IMR-90 (cell line): ENCODE data around the gene IL16. TPM values are rescaled to one million over a fixed set of nuclear protein-coding genes. Genes with fewer than 3 reads are reported as not detected.
A peak's percentile ranks its signal among the peaks of the same experiment; 100 is the strongest.

Experiments
- ATAC-seq: fragments of 200-7000 bp; cut with Tn5 transposase; 2 replicates; pipeline ENCODE4 v1.9.1; 2020; ENCODE audit warnings: low read depth, mild to moderate bottlenecking, moderate library complexity
- BruUV-seq: library from RNA; stranded (reverse); fragments of 400-500 nt; replicated peaks from 2 replicates; lab custom pipeline; 2021; lab: Mats Ljungman, UMichigan
- CTCF ChIA-PET: fragments of 300-600 bp; formaldehyde crosslinking; extraction: SDS; loops from one replicate; lab custom pipeline; 2021; ENCODE audit warnings: antibody characterized with exemption; lab: Yijun Ruan, JAX
- POLR2A ChIA-PET: fragments of 300-600 bp; sonication (Branson Sonifier 250); formaldehyde crosslinking; loops from one replicate; lab custom pipeline; 2022; ENCODE audit warnings: antibody characterized with exemption; ENCODE audit not compliant: unreplicated experiment; lab: Charles Lee
- DNase-seq: peaks from one replicate; pipeline ENCODE4 v3.0.0; 2013
- H2AFZ ChIP-seq: replicated peaks from 2 replicates; pipeline ENCODE3; 2013; ENCODE audit warnings: low read length, mild to moderate bottlenecking; ENCODE audit not compliant: poor library complexity
- H2AK5ac ChIP-seq: 2 replicates; pipeline ENCODE4 v1.6.1; 2013; ENCODE audit warnings: low read depth, low read length, inconsistent platforms
- H2AK9ac ChIP-seq: replicated peaks from 2 replicates; pipeline ENCODE3; 2013; ENCODE audit warnings: mild to moderate bottlenecking, low read depth, low read length, moderate library complexity; ENCODE audit not compliant: poor library complexity
- H2BK120ac ChIP-seq: 2 replicates; pipeline ENCODE4 v1.6.1; 2013; ENCODE audit warnings: low read depth, low read length, inconsistent platforms
- H2BK15ac ChIP-seq: 3 replicates; pipeline ENCODE4 v1.6.1; 2013; ENCODE audit warnings: low read depth, low read length, inconsistent platforms
- H2BK20ac ChIP-seq: 2 replicates; pipeline ENCODE4 v1.6.1; 2013; ENCODE audit warnings: low read depth, mild to moderate bottlenecking, inconsistent platforms, low read length, moderate library complexity
- H2BK5ac ChIP-seq: 2 replicates; pipeline ENCODE4 v1.6.1; 2013; ENCODE audit warnings: mild to moderate bottlenecking, low read depth, low read length, inconsistent platforms; ENCODE audit not compliant: poor library complexity, severe bottlenecking
- H3K14ac ChIP-seq: replicated peaks from 2 replicates; pipeline ENCODE4 v1.6.1; 2013; ENCODE audit warnings: low read depth, low read length, inconsistent platforms
- H3K18ac ChIP-seq: 2 replicates; pipeline ENCODE4 v1.6.1; 2013; ENCODE audit warnings: low read depth, low read length, control low read depth
- H3K23ac ChIP-seq: 2 replicates; pipeline ENCODE4 v1.6.1; 2013; ENCODE audit warnings: low read depth, low read length, inconsistent platforms
- H3K27ac ChIP-seq: 2 replicates; pipeline ENCODE4 v1.5.1; 2013; ENCODE audit warnings: mild to moderate bottlenecking, control low read depth, low read length; ENCODE audit not compliant: insufficient read depth
- H3K27me3 ChIP-seq: 2 replicates; pipeline ENCODE4 v1.6.1; 2013; ENCODE audit warnings: low read length; ENCODE audit not compliant: control insufficient read depth, insufficient read depth
- H3K36me3 ChIP-seq: 2 replicates; pipeline ENCODE4 v1.6.1; 2013; ENCODE audit warnings: low read length, mixed read lengths; ENCODE audit not compliant: control insufficient read depth, insufficient read depth
- H3K4ac ChIP-seq: 2 replicates; pipeline ENCODE4 v1.6.1; 2013; ENCODE audit warnings: low read depth, low read length, inconsistent platforms
- H3K4me1 ChIP-seq: 2 replicates; pipeline ENCODE4 v1.6.1; 2013; ENCODE audit warnings: low read length, mixed read lengths; ENCODE audit not compliant: control insufficient read depth, insufficient read depth
- H3K4me2 ChIP-seq: 2 replicates; pipeline ENCODE4 v1.6.1; 2013; ENCODE audit warnings: low read depth, mild to moderate bottlenecking, control low read depth, low read length, moderate library complexity
- H3K4me3 ChIP-seq: 2 replicates; pipeline ENCODE4 v1.5.1; 2013; ENCODE audit warnings: low read depth, mild to moderate bottlenecking, control low read depth, low read length, moderate library complexity; ENCODE audit not compliant: insufficient read depth
- H3K56ac ChIP-seq: 2 replicates; pipeline ENCODE4 v1.6.1; 2013; ENCODE audit warnings: low read length, inconsistent platforms; ENCODE audit not compliant: insufficient read depth; ENCODE audit errors: extremely low read depth
- H3K79me1 ChIP-seq, 2 experiments: 2 replicates each; pipeline ENCODE4 v1.6.1; 2013; ENCODE audit warnings: low read length in 2 of 2, inconsistent platforms in 1 of 2, low read depth in 1 of 2
- H3K9ac ChIP-seq: 2 replicates; pipeline ENCODE4 v1.6.1; 2013; ENCODE audit warnings: low read depth, low read length, control low read depth
- H3K9me1 ChIP-seq: 2 replicates; pipeline ENCODE4 v1.6.1; 2013; ENCODE audit warnings: low read length, inconsistent platforms; ENCODE audit not compliant: insufficient read depth
- H3K9me3 ChIP-seq: 2 replicates; pipeline ENCODE4 v1.6.1; 2013; ENCODE audit warnings: low read length; ENCODE audit not compliant: control insufficient read depth, insufficient read depth
- H4K20me1 ChIP-seq: 2 replicates; pipeline ENCODE4 v1.6.1; 2013; ENCODE audit warnings: low read length, inconsistent platforms; ENCODE audit not compliant: insufficient read depth
- H4K5ac ChIP-seq: 2 replicates; pipeline ENCODE4 v1.6.1; 2013; ENCODE audit warnings: mild to moderate bottlenecking, low read depth, low read length, control low read depth
- H4K8ac ChIP-seq, 2 experiments: 2 replicates each; pipeline ENCODE4 v1.6.1; 2013; ENCODE audit warnings: low read depth in 2 of 2, low read length in 2 of 2, control low read depth in 1 of 2, inconsistent platforms in 1 of 2
- H4K91ac ChIP-seq: 2 replicates; pipeline ENCODE4 v1.6.1; 2013; ENCODE audit warnings: low read depth, low read length, inconsistent platforms; ENCODE audit not compliant: insufficient read depth
- BHLHE40 ChIP-seq: fragments of 150-350 bp; IDR thresholded peaks from 2 replicates; pipeline ENCODE4 v1.6.1; 2016; ENCODE audit warnings: mild to moderate bottlenecking, low read depth, low read length
- CEBPB ChIP-seq: IDR thresholded peaks from 2 replicates; pipeline ENCODE4 v1.6.1; 2012; ENCODE audit warnings: low read depth, low read length, improper control_type of control experiment
- CHD1 ChIP-seq: IDR thresholded peaks from 2 replicates; pipeline ENCODE4 v1.6.1; 2012; ENCODE audit warnings: low read depth, low read length, improper control_type of control experiment
- MAFK ChIP-seq: IDR thresholded peaks from 2 replicates; pipeline ENCODE4 v1.6.1; 2012; ENCODE audit warnings: low read depth, low read length, improper control_type of control experiment
- MAZ ChIP-seq: IDR thresholded peaks from 2 replicates; pipeline ENCODE4 v1.6.1; 2012; ENCODE audit warnings: low read depth, mild to moderate bottlenecking, low read length, improper control_type of control experiment, moderate library complexity, borderline replicate concordance
- RAD21 ChIP-seq: IDR thresholded peaks from 2 replicates; pipeline ENCODE4 v1.6.1; 2012; ENCODE audit warnings: low read length, improper control_type of control experiment
- RCOR1 ChIP-seq: IDR thresholded peaks from 2 replicates; pipeline ENCODE4 v1.6.1; 2012; ENCODE audit warnings: mild to moderate bottlenecking, low read length, improper control_type of control experiment; ENCODE audit not compliant: insufficient replicate concordance
- RFX5 ChIP-seq: IDR thresholded peaks from 2 replicates; pipeline ENCODE4 v1.8.0; 2012; ENCODE audit warnings: low read depth, mild to moderate bottlenecking, low read length, moderate library complexity
- WGBS, 2 experiments: methylation state at CpG; one replicate each; pipeline versions ENCODE4 v1.1.5 to v1.1.7; 2013; ENCODE audit warnings: missing lambda C conversion rate in 2 of 2; ENCODE audit not compliant: insufficient read length in 1 of 2; ENCODE audit errors: extremely low coverage in 2 of 2; 5-methylcytosine and 5-hydroxymethylcytosine counted together
- dilution Hi-C: fragments of 300-500 bp; cut with HindIII; formaldehyde crosslinking; loops from one replicate; pipeline ENCODE4 v1.14.3; 2018; ENCODE audit warnings: low sequenced_read_pairs; ENCODE audit not compliant: unreplicated experiment
- in situ Hi-C: fragments of 300-500 bp; cut with MboI; formaldehyde crosslinking; loops from 3 replicates; pipeline ENCODE4 v1.14.3; 2019; ENCODE audit warnings: low sequenced_read_pairs, inconsistent platforms, mixed read lengths
- intact Hi-C: fragments of 100-400 bp; cut with micrococcal nuclease; formaldehyde crosslinking; loops from 2 replicates; pipeline ENCODE4 v1.10.0; 2022
- polyA plus RNA-seq, 3 experiments: library from polyadenylated mRNA; depleted of rRNA; stranded (reverse); fragments of >200 nt; gene quantifications; 2 replicates each; pipeline ENCODE4 v1.2.3, GENCODE V29; 2012; ENCODE audit warnings: low replicate concordance in 1 of 3
- total RNA-seq: library from RNA; depleted of rRNA; stranded (reverse); fragments of >200 nt; gene quantifications from 2 replicates; pipeline ENCODE4 v1.2.3, GENCODE V29; 2012
- TF ChIP-seq, protein P1 (sequence below): fragments of 150-350 bp; IDR thresholded peaks from 2 replicates; pipeline ENCODE4 v1.6.1; 2017; ENCODE audit warnings: mild to moderate bottlenecking, antibody characterized with exemption, low read length, low read depth
- TF ChIP-seq, protein P2 (sequence below): fragments of 150-350 bp; IDR thresholded peaks from 2 replicates; pipeline ENCODE4 v1.6.1; 2016; ENCODE audit warnings: low read depth, mild to moderate bottlenecking, low read length, moderate library complexity, borderline replicate concordance

IL16 gene
- total and polyA plus RNA-seq, 2 of the 4 experiments (the other 2 are of a cell fraction): 0.18 to 0.27 TPM

DNA sequence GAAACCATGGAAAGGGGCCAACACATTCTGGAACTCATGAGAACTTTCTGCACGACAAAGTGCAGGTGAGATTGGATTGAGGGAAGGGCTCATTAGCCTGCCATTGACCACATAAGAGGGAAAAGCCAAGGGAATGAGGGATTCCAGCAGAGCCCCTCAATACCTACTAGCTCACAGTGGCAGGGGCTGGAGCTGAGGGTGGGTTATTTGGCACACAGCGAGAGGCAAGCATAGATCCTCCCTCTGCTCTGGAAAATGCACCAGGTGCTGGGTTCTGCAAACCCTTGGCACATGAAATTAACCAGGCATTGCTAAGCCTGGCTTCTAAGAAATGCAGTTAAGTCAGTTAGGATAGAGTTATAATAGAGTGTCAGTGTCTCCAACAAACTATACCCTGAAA is 60.8 kb downstream of the IL16 start:
- Histone ChIP-seq H3K23ac (no peak overlapping the region), H3K9me3 (no peaks in the 10 kb centered on the region), H2AFZ (peak overlapping the region; percentile 37), H4K5ac (no peak overlapping the region), H4K91ac (no peak overlapping the region; the same call in 1 of the 2 replicates), H3K56ac (no peak overlapping the region), H3K14ac (peak overlapping the region; percentile 34; the same call in 1 of the 2 replicates), H3K9me1 (peaks cover 8% of the 10 kb centered on the region), H2BK5ac (no peak overlapping the region), H3K27ac (no peak overlapping the region), H4K8ac (no peak overlapping the region; a peak in 1 of 4 replicates), H3K4ac (peak overlapping the region; percentile 41), H3K4me2 (no peak overlapping the region), H3K4me3 (no peak overlapping the region), H2BK20ac (peak overlapping the region; percentile 62), H3K9ac (no peak overlapping the region), H3K27me3 (no peaks in the 10 kb centered on the region), H2BK15ac (no peak overlapping the region; the same call in 2 of the 3 replicates), H2BK120ac (peak overlapping the region; percentile 79), H3K18ac (no peak overlapping the region), H3K79me1 (0 out of 4 replicates have a peak, but pooled peaks cover 0 to 3% of the 10 kb centered on the region in 2 experiments), H2AK5ac (peak overlapping the region; percentile 65; the same call in 1 of the 2 replicates), H2AK9ac (peak overlapping the region; percentile 15), H4K20me1 (no peaks in the 10 kb centered on the region), H3K4me1 (peaks cover 13% of the 10 kb centered on the region), H3K36me3 (peaks cover 2% of the 10 kb centered on the region; the same call in 1 of the 2 replicates)
- BruUV-seq: no TSS peak
- intact Hi-C loops (loop anchor here (1.0 to 2.0 kb wide), 3 partner anchors 69 to 151 kb away; no protein-coding TSS in a partner anchor), dilution Hi-C loops (no loop called here), in situ Hi-C loops (no loop called here)
- CTCF ChIA-PET: interaction anchor here (1.0 to 1.1 kb wide), 2 partner anchors 75 to 145 kb away, joined by 3 to 4 read pairs; no protein-coding TSS in a partner anchor
- DNase-seq: no peak
- no CpG with 5 or more reads among the region's 2 CpGs for WGBS, 2 experiments
- no peak for ATAC-seq
- POLR2A ChIA-PET: no interaction called here
- TF ChIP-seq RAD21 (no peak), BHLHE40 (no peak), RCOR1 (no peak), MAZ (no peak), RFX5 (no peak), MAFK (no peak), CHD1 (no peak), CEBPB (no peak)
- TF ChIP-seq, protein P1, sequence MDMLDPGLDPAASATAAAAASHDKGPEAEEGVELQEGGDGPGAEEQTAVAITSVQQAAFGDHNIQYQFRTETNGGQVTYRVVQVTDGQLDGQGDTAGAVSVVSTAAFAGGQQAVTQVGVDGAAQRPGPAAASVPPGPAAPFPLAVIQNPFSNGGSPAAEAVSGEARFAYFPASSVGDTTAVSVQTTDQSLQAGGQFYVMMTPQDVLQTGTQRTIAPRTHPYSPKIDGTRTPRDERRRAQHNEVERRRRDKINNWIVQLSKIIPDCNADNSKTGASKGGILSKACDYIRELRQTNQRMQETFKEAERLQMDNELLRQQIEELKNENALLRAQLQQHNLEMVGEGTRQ: no peak
- TF ChIP-seq, protein P2, sequence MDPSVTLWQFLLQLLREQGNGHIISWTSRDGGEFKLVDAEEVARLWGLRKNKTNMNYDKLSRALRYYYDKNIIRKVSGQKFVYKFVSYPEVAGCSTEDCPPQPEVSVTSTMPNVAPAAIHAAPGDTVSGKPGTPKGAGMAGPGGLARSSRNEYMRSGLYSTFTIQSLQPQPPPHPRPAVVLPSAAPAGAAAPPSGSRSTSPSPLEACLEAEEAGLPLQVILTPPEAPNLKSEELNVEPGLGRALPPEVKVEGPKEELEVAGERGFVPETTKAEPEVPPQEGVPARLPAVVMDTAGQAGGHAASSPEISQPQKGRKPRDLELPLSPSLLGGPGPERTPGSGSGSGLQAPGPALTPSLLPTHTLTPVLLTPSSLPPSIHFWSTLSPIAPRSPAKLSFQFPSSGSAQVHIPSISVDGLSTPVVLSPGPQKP: no peak
